ENCODE results near the gene NTM.

GRCh38 chr11:131954146-131954545, 583.7 kb downstream of the NTM start:
- no peak for TF ChIP-seq ZNF121 (tag by site-specific recombination; IDR thresholded peaks at IDR 0.05)
- no peak for TF ChIP-seq CTCF (tag by site-specific recombination; IDR thresholded peaks at IDR 0.05)
- TF ChIP-seq ZNF664 (tag by site-specific recombination; IDR thresholded peaks at IDR 0.05): no peak

Measured in HEK293 (cell line).